Fibroblast of the aortic adventitia (primary cell): ENCODE data around the gene TK2. TPM values are rescaled to one million over a fixed set of nuclear protein-coding genes. Genes with fewer than 3 reads are reported as not detected.
"Not testable (repeated sequence)": the region's sequence is repeated elsewhere in the genome, so short reads cannot be mapped to it uniquely, and the experiment has no call there.

Experiments
- DNase-seq: peaks from one replicate; pipeline ENCODE4 v3.0.0-alpha.2; 2010; ENCODE audit warnings: low read depth
- H3K4me3 ChIP-seq: 2 replicates; pipeline ENCODE4 v1.5.1; 2011; ENCODE audit warnings: low read depth, mild to moderate bottlenecking, control low read depth, low read length, moderate library complexity
- total RNA-seq: library from RNA; depleted of rRNA; stranded (reverse); fragments of >200 nt; gene quantifications from 2 replicates; pipeline ENCODE4 v1.2.3, GENCODE V29; 2012; ENCODE audit warnings: low replicate concordance
- TF ChIP-seq, protein P1 (sequence below): IDR thresholded peaks from 2 replicates; pipeline ENCODE4 v1.5.1; 2011; ENCODE audit warnings: mild to moderate bottlenecking, low read length, control low read depth, inconsistent platforms; ENCODE audit not compliant: insufficient read depth

The TK2 gene
- total RNA-seq, result 58.8 and 101 TPM in 2 replicates

DNA sequence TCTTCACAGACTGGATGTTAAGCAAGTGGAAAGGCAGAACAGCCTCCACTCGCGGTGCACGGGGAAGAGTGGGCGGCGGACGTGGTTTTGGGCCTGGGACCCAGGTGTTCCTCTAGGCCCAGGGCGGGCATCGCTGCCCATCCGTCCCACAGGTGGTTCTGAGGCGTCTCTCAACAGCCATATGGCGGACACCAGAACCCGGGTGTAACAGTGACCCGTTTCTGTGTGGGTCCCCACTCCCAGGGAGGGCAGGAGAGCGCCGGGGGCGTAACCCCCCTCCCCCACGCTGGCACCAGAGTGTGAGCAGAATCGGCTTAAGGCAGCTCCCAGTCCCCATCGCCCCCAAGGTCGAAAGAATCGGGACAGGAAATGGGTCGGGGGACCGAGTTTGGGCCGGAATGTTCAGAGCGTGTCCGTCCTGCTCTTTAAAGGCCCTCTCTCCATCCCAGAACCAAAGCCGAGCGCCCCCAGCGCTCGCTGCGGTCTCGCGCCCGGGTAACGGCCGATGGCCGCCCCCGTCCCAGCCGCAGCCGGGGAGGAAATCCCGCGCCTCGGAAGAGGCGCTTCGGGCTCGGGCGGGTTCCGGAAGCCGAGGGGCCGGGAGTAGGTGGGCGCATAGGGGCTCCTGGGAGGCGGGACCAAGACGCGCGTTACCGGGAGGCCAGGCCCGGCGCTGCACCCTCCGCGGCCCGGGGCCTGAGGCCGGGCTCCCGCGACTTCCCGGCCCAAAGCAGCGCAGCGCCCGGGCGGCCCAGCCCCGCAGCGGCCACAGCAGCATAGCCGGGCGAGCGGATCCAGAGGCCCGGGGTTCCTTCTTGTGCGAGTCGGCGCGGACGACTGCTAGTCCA, at the start of gene TK2:
Gene TK2 (minus strand): TSS at position 839 of the 848 bp plus-strand sequence. CDS start 61 bp downstream, at position 778.
- TF ChIP-seq, protein P1, sequence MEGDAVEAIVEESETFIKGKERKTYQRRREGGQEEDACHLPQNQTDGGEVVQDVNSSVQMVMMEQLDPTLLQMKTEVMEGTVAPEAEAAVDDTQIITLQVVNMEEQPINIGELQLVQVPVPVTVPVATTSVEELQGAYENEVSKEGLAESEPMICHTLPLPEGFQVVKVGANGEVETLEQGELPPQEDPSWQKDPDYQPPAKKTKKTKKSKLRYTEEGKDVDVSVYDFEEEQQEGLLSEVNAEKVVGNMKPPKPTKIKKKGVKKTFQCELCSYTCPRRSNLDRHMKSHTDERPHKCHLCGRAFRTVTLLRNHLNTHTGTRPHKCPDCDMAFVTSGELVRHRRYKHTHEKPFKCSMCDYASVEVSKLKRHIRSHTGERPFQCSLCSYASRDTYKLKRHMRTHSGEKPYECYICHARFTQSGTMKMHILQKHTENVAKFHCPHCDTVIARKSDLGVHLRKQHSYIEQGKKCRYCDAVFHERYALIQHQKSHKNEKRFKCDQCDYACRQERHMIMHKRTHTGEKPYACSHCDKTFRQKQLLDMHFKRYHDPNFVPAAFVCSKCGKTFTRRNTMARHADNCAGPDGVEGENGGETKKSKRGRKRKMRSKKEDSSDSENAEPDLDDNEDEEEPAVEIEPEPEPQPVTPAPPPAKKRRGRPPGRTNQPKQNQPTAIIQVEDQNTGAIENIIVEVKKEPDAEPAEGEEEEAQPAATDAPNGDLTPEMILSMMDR, result peak; percentile 22
- no peak for DNase-seq
- peak within 1 kb of the TSS; percentile 83 for H3K4me3 ChIP-seq

- TF ChIP-seq, protein P1, result no peak
Observed at GRCh38 chr16:66598111-66598510, 48.2 kb upstream of the TK2 start.

DNA sequence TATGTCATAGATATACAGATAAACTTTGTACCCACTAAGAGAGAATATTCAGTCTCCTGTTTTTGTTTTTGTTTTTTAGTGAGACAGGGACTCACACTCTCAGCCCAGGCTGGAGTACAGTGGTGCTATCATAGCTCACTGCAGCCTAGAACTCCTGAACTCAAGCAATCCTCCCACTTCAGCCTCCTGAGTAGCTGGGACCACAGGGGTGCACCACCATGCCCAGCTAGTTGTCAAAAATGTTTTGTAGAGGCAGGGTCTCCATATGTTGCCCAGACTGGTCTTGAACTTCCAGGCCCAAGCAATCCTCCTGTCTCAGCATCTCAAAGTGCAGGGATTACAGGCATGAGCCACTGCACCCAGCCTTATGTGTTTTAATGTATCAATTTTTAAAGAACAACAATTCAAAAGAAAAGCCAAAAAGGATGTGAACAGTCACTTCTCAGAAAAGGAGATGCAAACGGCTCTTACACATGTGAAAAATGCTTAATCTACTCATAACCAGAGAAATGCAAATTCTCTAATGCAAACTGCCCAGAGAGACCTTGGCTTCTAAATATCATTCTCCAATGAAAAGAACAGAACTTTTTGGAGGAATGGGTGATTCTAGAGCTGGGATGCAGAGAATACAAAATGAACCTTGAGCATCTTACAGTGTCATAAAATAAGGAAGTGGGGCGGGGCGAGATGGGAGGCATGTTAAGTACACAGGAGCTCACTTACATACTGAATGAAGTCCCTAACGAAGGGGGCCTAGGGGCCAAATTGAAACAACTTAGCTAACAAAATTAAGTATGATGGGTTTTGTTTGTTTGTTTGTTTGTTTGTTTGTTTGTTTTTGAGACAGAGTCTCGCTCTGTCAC, 47.3 kb upstream of the TK2 start:
- TF ChIP-seq, protein P1, result no peak
- no peak overlapping the region for H3K4me3 ChIP-seq
- DNase-seq, result no peak

More at GRCh38 chr16:66598111-66598510, 48.2 kb upstream of the TK2 start:
- H3K4me3 ChIP-seq, result no peak overlapping the region
- no peak for DNase-seq

GRCh38 chr16:66596559-66596958, 46.6 kb upstream of the TK2 start:
- DNase-seq, H3K4me3 ChIP-seq: not testable (repeated sequence)

DNA sequence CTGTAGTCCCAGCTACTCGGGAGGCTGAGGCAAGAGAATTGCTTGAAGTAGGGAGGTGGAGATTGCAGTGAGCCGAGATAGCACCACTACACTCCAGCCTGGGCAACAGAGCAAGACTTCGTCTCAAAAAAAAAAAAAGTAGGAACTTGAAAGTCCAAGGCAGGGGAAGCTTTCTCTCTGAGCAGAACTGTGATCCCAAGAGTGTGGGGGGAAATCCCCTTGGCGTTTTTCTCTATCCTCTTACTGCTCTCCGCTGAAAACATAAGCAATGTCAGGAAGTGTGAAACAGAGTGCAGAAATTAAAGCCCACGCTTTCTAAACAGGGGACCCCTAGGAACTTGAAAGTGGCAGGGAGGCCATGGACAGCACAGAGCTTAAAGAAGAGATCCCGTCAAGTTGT, 44.8 kb upstream of the TK2 start:
- DNase-seq, result no peak
- H3K4me3 ChIP-seq, result no peak overlapping the region
- TF ChIP-seq, protein P1, result no peak

- TF ChIP-seq, protein P1, result no peak
- DNase-seq, result no peak
- H3K4me3 ChIP-seq, result no peak overlapping the region
Observed at GRCh38 chr16:66592814-66593213, 42.9 kb upstream of the TK2 start.

GRCh38 chr16:66592241-66592640, 42.3 kb upstream of the TK2 start:
- DNase-seq, result no peak
- TF ChIP-seq, protein P1, result no peak
- no peak overlapping the region for H3K4me3 ChIP-seq
